ENCODE results near the gene NMNAT3.

Gene NMNAT3

GRCh38 chr3:139677388-139678155 is at the start of gene NMNAT3:
Gene NMNAT3 (minus strand): TSS chr3:139677972. CDS start chr3:139627724, 50,248 bp downstream.
- DNase-seq (ENCODE audit: low read depth in 2 of 2): peak; percentile 68 to 69

- DNase-seq (ENCODE audit: low read depth in 2 of 2): no peak
Measured at GRCh38 chr3:139721370-139721769, 43.6 kb upstream of the NMNAT3 start.

- no peak for DNase-seq (ENCODE audit: low read depth in 2 of 2)
Measured at GRCh38 chr3:139718415-139718814, 40.6 kb upstream of the NMNAT3 start.

- no peak for DNase-seq (ENCODE audit: low read depth in 2 of 2)
Measured at GRCh38 chr3:139716908-139717485, 39.2 kb upstream of the NMNAT3 start.

GRCh38 chr3:139715743-139716360 is 38.1 kb upstream of the NMNAT3 start:
- no peak for DNase-seq (ENCODE audit: low read depth in 2 of 2)

- no peak for DNase-seq (ENCODE audit: low read depth in 2 of 2)
Measured at GRCh38 chr3:139715166-139715565, 37.4 kb upstream of the NMNAT3 start.

GRCh38 chr3:139710212-139710611 is 32.4 kb upstream of the NMNAT3 start:
- DNase-seq (ENCODE audit: low read depth in 2 of 2): no peak

GRCh38 chr3:139705631-139706030 is 27.9 kb upstream of the NMNAT3 start:
- DNase-seq (ENCODE audit: low read depth in 2 of 2): no peak

GRCh38 chr3:139696314-139696604 is 18.5 kb upstream of the NMNAT3 start:
- no peak for DNase-seq (ENCODE audit: low read depth in 2 of 2)

- DNase-seq (ENCODE audit: low read depth in 2 of 2): no peak
Measured at GRCh38 chr3:139695426-139696313, 17.9 kb upstream of the NMNAT3 start.

GRCh38 chr3:139695007-139695406 is 17.2 kb upstream of the NMNAT3 start:
- DNase-seq (ENCODE audit: low read depth in 2 of 2): no peak

- no peak for DNase-seq (ENCODE audit: low read depth in 2 of 2)
Measured at GRCh38 chr3:139694542-139694941, 16.8 kb upstream of the NMNAT3 start.

GRCh38 chr3:139691619-139692018 is 13.8 kb upstream of the NMNAT3 start:
- DNase-seq (ENCODE audit: low read depth in 2 of 2): no peak

GRCh38 chr3:139689708-139690228 is 12.0 kb upstream of the NMNAT3 start:
- DNase-seq (ENCODE audit: low read depth in 2 of 2): no peak

- no peak for DNase-seq (ENCODE audit: low read depth in 2 of 2)
Measured at GRCh38 chr3:139689122-139689521, 11.3 kb upstream of the NMNAT3 start.

- DNase-seq (ENCODE audit: low read depth in 2 of 2): no peak
Measured at GRCh38 chr3:139687431-139687830, 9.7 kb upstream of the NMNAT3 start.

GRCh38 chr3:139686624-139687023 is 8.9 kb upstream of the NMNAT3 start:
- DNase-seq (ENCODE audit: low read depth in 2 of 2): no peak

- no peak for DNase-seq (ENCODE audit: low read depth in 2 of 2)
Measured at GRCh38 chr3:139686206-139686605, 8.4 kb upstream of the NMNAT3 start.

- no peak for DNase-seq (ENCODE audit: low read depth in 2 of 2)
Measured at GRCh38 chr3:139679220-139679775, 1.5 kb upstream of the NMNAT3 start.

GRCh38 chr3:139676632-139677387 is 962 bp downstream of the NMNAT3 start:
- DNase-seq (ENCODE audit: low read depth in 2 of 2): no peak

- no peak for DNase-seq (ENCODE audit: low read depth in 2 of 2)
Measured at GRCh38 chr3:139676108-139676507, 1.7 kb downstream of the NMNAT3 start.
